Activated CD8-positive, alpha-beta memory T cell treated with anti-CD3 and anti-CD28 coated beads, Interleukin-2, amount 50 U/mL, for 1 hour (primary cell): ENCODE data around the gene ZBTB8B.
"Not testable (repeated sequence)": the region's sequence is repeated elsewhere in the genome, so short reads cannot be mapped to it uniquely, and the experiment has no call there.

ENCODE experiments used
- DNase-seq: peaks from one replicate; pipeline ENCODE4 v3.0.0-alpha.2; 2020; ENCODE audit errors: extremely low read depth

Gene ZBTB8B

GRCh38 chr1:32470431-32470830, 5.6 kb downstream of the ZBTB8B start:
- DNase-seq: no peak

- no peak for DNase-seq
Measured at GRCh38 chr1:32470991-32471694, 6.3 kb downstream of the ZBTB8B start.

GRCh38 chr1:32471695-32472362, 7.0 kb downstream of the ZBTB8B start:
- no peak for DNase-seq

GRCh38 chr1:32472966-32473365, 8.1 kb downstream of the ZBTB8B start:
- not testable (repeated sequence) for DNase-seq

- DNase-seq: no peak
Measured at GRCh38 chr1:32474954-32475353, 10.1 kb downstream of the ZBTB8B start.

- DNase-seq: no peak
Measured at GRCh38 chr1:32480003-32480402, 15.1 kb downstream of the ZBTB8B start.

GRCh38 chr1:32480761-32481160, 15.9 kb downstream of the ZBTB8B start:
- DNase-seq: no peak

- not testable (repeated sequence) for DNase-seq
Measured at GRCh38 chr1:32481788-32482187, 16.9 kb downstream of the ZBTB8B start.

- DNase-seq: no peak
Measured at GRCh38 chr1:32485554-32486255, 20.8 kb downstream of the ZBTB8B start.

- no peak for DNase-seq
Measured at GRCh38 chr1:32486463-32487113, 21.7 kb downstream of the ZBTB8B start.

- no peak for DNase-seq
Measured at GRCh38 chr1:32487182-32487581, 22.3 kb downstream of the ZBTB8B start.

GRCh38 chr1:32489774-32490454, 25.0 kb downstream of the ZBTB8B start:
- no peak for DNase-seq

- DNase-seq: no peak
Measured at GRCh38 chr1:32491386-32491785, 26.5 kb downstream of the ZBTB8B start.

- DNase-seq: no peak
Measured at GRCh38 chr1:32494196-32494595, 29.3 kb downstream of the ZBTB8B start.

- DNase-seq: no peak
Measured at GRCh38 chr1:32494711-32495337, 30.0 kb downstream of the ZBTB8B start.

GRCh38 chr1:32496127-32496526, 31.3 kb downstream of the ZBTB8B start:
- DNase-seq: no peak

- DNase-seq: no peak
Measured at GRCh38 chr1:32498751-32499150, 33.9 kb downstream of the ZBTB8B start.

GRCh38 chr1:32500387-32501209, 35.7 kb downstream of the ZBTB8B start:
- no peak for DNase-seq

- DNase-seq: no peak
Measured at GRCh38 chr1:32501865-32502264, 37.0 kb downstream of the ZBTB8B start.

GRCh38 chr1:32503153-32503552, 38.3 kb downstream of the ZBTB8B start:
- no peak for DNase-seq
